H1 (cell line): Measurements from ENCODE around the gene ASAP3. TPM values are rescaled to one million over a fixed set of nuclear protein-coding genes. Genes with fewer than 3 reads are reported as not detected.

Source experiments
- ATF2 ChIP-seq: IDR thresholded peaks from 2 replicates; pipeline ENCODE4 v1.6.1; 2012; ENCODE audit warnings: low read length, inconsistent platforms
- polyA plus RNA-seq, 7 experiments: library from polyadenylated mRNA; depleted of rRNA in 3 of 7; stranded (reverse) in 5 of 7; unstranded in 2 of 7; fragments of >200 nt in 5 of 7; fragments of 200-250 nt in 2 of 7; gene quantifications; 1 replicate in 5 of 7; 2 replicates in 1 of 7; 4 replicates in 1 of 7; pipeline versions ENCODE4 v1.2.1 to v1.2.3, GENCODE V29; 2011 to 2013; ENCODE audit warnings: missing spikeins in 2 of 7, mixed read lengths in 2 of 7
- total RNA-seq: library from RNA; stranded (reverse); fragmentation: NEBNext Ultra II Directional; extraction: Animal tissue kit (Norgen Biotek cat#: 25700); gene quantifications from 2 replicates; pipeline ENCODE4 v1.2.1, GENCODE V29; 2021

The ASAP3 gene
- total and polyA plus RNA-seq, 2 of the 8 experiments (the other 6 are each of a cell fraction or from before 2014, with no cell fraction given): 53.1 to 58.0 TPM

GRCh38 chr1:23483321-23484252 is at the start of gene ASAP3 (continued):
- TF ChIP-seq ATF2: no peak
